Measurements from ENCODE around the gene KCNA3.

DNA sequence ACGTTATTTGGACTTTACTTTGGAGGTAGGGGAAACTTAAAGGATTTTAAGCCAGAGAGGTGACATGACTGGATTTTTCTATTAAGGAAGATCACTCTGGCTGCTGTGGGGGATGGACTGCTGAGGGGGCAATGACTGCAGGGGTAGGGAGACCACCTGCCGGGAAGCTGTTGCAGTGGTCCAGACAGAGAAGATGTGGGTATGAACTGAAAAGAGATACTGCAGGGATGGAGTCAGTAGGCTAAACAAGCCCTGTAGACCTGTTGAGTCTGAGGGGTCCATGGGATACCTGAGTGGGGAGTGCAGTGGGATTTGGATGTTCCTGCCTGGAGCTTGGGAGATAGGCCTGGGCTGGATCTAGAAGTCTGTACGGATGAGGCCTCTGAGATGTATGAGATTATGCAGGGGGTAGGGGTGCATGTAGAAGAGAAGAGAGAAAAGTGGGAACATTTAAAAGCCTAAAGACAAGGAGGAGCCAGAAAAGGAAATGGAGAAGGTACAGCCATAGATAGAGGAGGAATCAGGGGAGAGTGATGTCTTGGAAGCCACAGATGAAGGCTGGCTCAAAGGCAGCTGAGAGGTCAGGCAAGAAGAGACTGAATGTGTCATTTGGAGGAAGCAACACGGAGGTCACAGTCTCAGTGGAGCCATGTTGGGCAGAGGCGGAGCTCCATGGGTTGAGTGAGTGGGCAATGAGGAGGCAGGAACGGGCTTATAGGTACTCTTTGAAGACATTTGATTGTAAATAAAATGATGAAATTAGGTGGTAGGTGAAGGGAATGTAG is 42.7 kb downstream of the KCNA3 start:
- no peak for TF ChIP-seq POLR2A (IDR thresholded peaks at IDR 0.05; ENCODE audit: low read length)
- no peak for TF ChIP-seq GATA1 (IDR thresholded peaks at IDR 0.05; ENCODE audit: low read depth, low read length)
